ENCODE data around the gene CAPN15.

CAPN15 gene

DNA sequence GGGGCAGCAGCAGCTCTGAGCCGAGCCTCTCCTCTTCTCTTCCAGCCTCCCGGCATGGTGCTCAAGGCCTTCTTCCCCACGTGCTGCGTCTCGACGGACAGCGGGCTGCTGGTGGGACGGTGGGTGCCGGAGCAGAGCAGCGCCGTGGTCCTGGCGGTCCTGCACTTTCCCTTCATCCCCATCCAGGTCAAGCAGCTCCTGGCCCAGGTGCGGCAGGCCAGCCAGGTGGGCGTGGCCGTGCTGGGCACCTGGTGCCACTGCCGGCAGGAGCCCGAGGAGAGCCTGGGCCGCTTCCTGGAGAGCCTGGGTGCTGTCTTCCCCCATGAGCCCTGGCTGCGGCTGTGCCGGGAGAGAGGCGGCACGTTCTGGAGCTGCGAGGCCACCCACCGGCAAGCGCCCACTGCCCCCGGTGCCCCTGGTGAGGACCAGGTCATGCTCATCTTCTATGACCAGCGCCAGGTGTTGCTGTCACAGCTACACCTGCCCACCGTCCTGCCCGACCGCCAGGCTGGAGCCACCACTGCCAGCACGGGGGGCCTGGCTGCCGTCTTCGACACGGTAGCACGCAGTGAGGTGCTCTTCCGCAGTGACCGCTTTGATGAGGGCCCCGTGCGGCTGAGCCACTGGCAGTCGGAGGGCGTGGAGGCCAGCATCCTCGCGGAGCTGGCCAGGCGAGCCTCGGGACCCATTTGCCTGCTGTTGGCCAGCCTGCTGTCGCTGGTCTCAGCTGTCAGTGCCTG is 46.7 kb downstream of the CAPN15 start:
- no peak for DNase-seq (ENCODE audit: low read depth in 1 of 2, low spot score in 1 of 2)
- Histone ChIP-seq H3K4me3 (replicated peaks; ENCODE audit: insufficient read depth, low read length) (no peak overlapping the region), H3K27ac (replicated peaks) (no peak overlapping the region), H3K27me3 (ENCODE audit: insufficient read depth, poor library complexity, severe bottlenecking) (no peaks in the 10 kb centered on the region)
- TF ChIP-seq SPI1 (IDR thresholded peaks at IDR 0.05; ENCODE audit: borderline replicate concordance, low read depth) (no peak), POLR2AphosphoS5 (IDR thresholded peaks at IDR 0.05; ENCODE audit: low read depth) (no peak), GABPA (IDR thresholded peaks at IDR 0.05; ENCODE audit: low read depth) (no peak)
- TF ChIP-seq, protein P1, sequence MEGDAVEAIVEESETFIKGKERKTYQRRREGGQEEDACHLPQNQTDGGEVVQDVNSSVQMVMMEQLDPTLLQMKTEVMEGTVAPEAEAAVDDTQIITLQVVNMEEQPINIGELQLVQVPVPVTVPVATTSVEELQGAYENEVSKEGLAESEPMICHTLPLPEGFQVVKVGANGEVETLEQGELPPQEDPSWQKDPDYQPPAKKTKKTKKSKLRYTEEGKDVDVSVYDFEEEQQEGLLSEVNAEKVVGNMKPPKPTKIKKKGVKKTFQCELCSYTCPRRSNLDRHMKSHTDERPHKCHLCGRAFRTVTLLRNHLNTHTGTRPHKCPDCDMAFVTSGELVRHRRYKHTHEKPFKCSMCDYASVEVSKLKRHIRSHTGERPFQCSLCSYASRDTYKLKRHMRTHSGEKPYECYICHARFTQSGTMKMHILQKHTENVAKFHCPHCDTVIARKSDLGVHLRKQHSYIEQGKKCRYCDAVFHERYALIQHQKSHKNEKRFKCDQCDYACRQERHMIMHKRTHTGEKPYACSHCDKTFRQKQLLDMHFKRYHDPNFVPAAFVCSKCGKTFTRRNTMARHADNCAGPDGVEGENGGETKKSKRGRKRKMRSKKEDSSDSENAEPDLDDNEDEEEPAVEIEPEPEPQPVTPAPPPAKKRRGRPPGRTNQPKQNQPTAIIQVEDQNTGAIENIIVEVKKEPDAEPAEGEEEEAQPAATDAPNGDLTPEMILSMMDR (IDR thresholded peaks at IDR 0.05; ENCODE audit: insufficient read depth, low read length), result no peak
- TF ChIP-seq, protein P2, sequence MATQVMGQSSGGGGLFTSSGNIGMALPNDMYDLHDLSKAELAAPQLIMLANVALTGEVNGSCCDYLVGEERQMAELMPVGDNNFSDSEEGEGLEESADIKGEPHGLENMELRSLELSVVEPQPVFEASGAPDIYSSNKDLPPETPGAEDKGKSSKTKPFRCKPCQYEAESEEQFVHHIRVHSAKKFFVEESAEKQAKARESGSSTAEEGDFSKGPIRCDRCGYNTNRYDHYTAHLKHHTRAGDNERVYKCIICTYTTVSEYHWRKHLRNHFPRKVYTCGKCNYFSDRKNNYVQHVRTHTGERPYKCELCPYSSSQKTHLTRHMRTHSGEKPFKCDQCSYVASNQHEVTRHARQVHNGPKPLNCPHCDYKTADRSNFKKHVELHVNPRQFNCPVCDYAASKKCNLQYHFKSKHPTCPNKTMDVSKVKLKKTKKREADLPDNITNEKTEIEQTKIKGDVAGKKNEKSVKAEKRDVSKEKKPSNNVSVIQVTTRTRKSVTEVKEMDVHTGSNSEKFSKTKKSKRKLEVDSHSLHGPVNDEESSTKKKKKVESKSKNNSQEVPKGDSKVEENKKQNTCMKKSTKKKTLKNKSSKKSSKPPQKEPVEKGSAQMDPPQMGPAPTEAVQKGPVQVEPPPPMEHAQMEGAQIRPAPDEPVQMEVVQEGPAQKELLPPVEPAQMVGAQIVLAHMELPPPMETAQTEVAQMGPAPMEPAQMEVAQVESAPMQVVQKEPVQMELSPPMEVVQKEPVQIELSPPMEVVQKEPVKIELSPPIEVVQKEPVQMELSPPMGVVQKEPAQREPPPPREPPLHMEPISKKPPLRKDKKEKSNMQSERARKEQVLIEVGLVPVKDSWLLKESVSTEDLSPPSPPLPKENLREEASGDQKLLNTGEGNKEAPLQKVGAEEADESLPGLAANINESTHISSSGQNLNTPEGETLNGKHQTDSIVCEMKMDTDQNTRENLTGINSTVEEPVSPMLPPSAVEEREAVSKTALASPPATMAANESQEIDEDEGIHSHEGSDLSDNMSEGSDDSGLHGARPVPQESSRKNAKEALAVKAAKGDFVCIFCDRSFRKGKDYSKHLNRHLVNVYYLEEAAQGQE (IDR thresholded peaks at IDR 0.05; ENCODE audit: insufficient replicate concordance, low read depth), result no peak

DNA sequence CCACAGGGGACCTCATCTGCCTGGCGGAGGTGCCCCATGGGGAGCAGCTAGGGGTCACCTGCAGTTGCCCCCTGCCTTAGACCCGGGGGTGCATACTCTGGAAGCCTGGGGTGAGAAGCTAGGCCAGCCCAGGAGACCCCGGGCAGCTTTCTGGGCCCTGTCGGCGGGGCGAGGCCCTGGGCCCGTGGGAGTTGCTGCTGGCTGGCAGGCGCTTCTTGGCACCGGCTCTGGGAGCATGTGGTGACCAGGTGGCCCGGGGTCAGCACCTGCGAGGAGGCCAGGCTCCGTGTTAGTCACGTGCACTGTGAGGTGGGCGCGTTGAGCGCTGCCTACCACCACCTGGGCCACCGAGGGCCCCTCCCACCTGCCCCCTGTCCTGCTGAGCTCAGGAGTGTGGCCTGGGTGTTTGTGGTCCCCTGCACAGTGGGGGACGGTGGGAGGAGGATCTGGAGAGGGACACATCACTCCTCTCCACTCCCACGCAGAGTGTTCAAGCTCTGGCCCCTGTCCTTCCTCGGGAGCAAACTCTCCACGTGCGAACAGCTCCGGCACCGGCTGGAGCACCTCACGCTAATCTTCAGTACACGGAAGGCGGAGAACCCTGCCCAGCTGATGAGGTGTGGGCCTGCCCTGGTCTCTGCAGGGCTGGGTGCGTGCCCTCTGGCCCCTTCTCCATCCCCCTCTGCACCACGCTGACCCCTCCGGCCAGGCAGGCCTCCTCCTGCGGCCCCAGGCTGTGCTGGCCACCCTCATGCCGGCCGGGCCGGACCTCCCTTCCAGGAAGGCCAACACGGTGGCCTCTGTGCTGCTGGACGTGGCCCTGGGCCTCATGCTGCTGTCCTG is 48.1 kb downstream of the CAPN15 start:
- no peaks in the 10 kb centered on the region for H3K27me3 ChIP-seq (ENCODE audit: insufficient read depth, poor library complexity, severe bottlenecking)
- no peak overlapping the region for H3K27ac ChIP-seq (replicated peaks)
- no peak overlapping the region for H3K4me3 ChIP-seq (replicated peaks; ENCODE audit: insufficient read depth, low read length)
- TF ChIP-seq GABPA (IDR thresholded peaks at IDR 0.05; ENCODE audit: low read depth) (no peak), POLR2AphosphoS5 (IDR thresholded peaks at IDR 0.05; ENCODE audit: low read depth) (no peak), SPI1 (IDR thresholded peaks at IDR 0.05; ENCODE audit: borderline replicate concordance, low read depth) (no peak)
- TF ChIP-seq, protein P2 (IDR thresholded peaks at IDR 0.05; ENCODE audit: insufficient replicate concordance, low read depth), result no peak
- TF ChIP-seq, protein P1 (IDR thresholded peaks at IDR 0.05; ENCODE audit: insufficient read depth, low read length), result no peak
- DNase-seq (ENCODE audit: low read depth in 1 of 2, low spot score in 1 of 2), result no peak

DNA sequence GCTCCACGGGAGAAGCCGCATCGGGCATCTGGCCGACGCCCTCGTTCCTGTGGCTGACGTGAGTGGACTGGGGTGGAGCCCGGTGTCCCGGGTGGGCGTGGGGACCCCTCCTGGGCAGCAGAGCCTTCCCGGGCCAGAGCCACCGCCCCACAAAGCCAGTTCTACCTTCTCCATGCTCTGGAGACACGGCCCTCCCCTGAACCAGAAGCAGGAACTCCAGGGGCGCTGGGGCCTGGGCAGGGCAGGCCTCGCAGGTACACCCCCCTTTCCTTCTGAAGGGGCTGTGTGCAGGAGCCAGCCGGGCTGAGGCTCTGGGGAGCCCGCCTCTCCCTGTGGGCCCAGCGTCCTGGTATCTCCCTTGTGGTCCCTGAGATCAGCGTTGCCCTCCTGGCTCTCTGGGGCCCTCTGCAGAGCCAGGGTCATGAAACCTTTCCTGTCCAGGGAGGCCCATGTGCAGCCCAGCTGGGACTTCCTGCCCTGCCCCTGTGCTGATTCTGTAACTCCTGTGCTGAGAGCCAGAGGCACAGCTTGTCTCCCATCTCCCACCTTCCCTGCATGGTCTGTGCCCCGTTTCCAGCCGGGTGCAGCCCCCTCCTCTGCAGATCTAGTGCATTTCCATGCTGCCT is 48.8 kb downstream of the CAPN15 start:
- no peak for DNase-seq (ENCODE audit: low read depth in 1 of 2, low spot score in 1 of 2)
- no peak overlapping the region for H3K4me3 ChIP-seq (replicated peaks; ENCODE audit: insufficient read depth, low read length)
- H3K27ac ChIP-seq (replicated peaks), result no peak overlapping the region
- TF ChIP-seq POLR2AphosphoS5 (IDR thresholded peaks at IDR 0.05; ENCODE audit: low read depth) (no peak), GABPA (IDR thresholded peaks at IDR 0.05; ENCODE audit: low read depth) (no peak), SPI1 (IDR thresholded peaks at IDR 0.05; ENCODE audit: borderline replicate concordance, low read depth) (no peak)
- TF ChIP-seq, protein P2 (IDR thresholded peaks at IDR 0.05; ENCODE audit: insufficient replicate concordance, low read depth), result no peak
- TF ChIP-seq, protein P1 (IDR thresholded peaks at IDR 0.05; ENCODE audit: insufficient read depth, low read length), result no peak
- no peaks in the 10 kb centered on the region for H3K27me3 ChIP-seq (ENCODE audit: insufficient read depth, poor library complexity, severe bottlenecking)

All from HL-60 (cell line).